Right lobe of liver (tissue), 4 donors: ENCODE data around the gene GPC6.

Experiments
- CTCF ChIP-seq, 4 donors: fragments of 200-600 bp in 3 of 4; fragments of 450-650 bp in 1 of 4; IDR thresholded peaks; one replicate each; pipeline versions ENCODE4 v1.5.1 to v1.8.0; 2016 to 2022; ENCODE audit warnings: antibody characterized with exemption in 4 of 4, mild to moderate bottlenecking in 2 of 4
- POLR2A ChIP-seq: fragments of 450-650 bp; IDR thresholded peaks from one replicate; pipeline ENCODE4 v1.6.1; 2017; ENCODE audit warnings: antibody characterized with exemption, mild to moderate bottlenecking
- donor health status: DM: no; HTN: no; CAD: no.
- donor health status: DM: no; HTN: no; CAD: no.
- donor health status: DM: no; HTN: yes; CAD: no.

GRCh38 chr13:93307651-93308050 lies 81.0 kb downstream of the GPC6 start:
- TF ChIP-seq POLR2A (no peak), CTCF (IDR thresholded peaks at IDR 0.05) (no peak)
